SKM-1 (cell line): ENCODE measurements around the gene SYNRG.
"Not testable (repeated sequence)": the region's sequence is repeated elsewhere in the genome, so short reads cannot be mapped to it uniquely, and the experiment has no call there.

ENCODE experiments used
- DNase-seq: peaks from one replicate; lab custom pipeline; 2025; ENCODE audit not compliant: unreplicated experiment; lab: John Stamatoyannopoulos, UW

The SYNRG gene

GRCh38 chr17:37609170-37610040 lies at the start of gene SYNRG:
TSS of gene SYNRG (minus strand) at chr17:37609418. CDS start at chr17:37609355, 63 bp downstream.
- DNase-seq, result peak; percentile 77

- no peak for DNase-seq
Observed at GRCh38 chr17:37657202-37657601, 48.0 kb upstream of the SYNRG start.

- DNase-seq, result no peak
Observed at GRCh38 chr17:37651849-37652248, 42.6 kb upstream of the SYNRG start.

- no peak for DNase-seq
Observed at GRCh38 chr17:37650419-37651003, 41.3 kb upstream of the SYNRG start.

GRCh38 chr17:37648555-37648954 lies 39.3 kb upstream of the SYNRG start:
- DNase-seq, result no peak

GRCh38 chr17:37647856-37648255 lies 38.6 kb upstream of the SYNRG start:
- no peak for DNase-seq

GRCh38 chr17:37643869-37644268 lies 34.7 kb upstream of the SYNRG start:
- DNase-seq, result no peak

GRCh38 chr17:37643118-37643766 lies 34.0 kb upstream of the SYNRG start, which contains the start of gene DDX52:
TSS of gene DDX52 (minus strand) at chr17:37643446. CDS start at chr17:37643420, 26 bp downstream.
- DNase-seq, result peak; percentile 82

GRCh38 chr17:37642681-37643080 lies 33.5 kb upstream of the SYNRG start:
- no peak for DNase-seq

GRCh38 chr17:37640015-37640414 lies 30.8 kb upstream of the SYNRG start:
- no peak for DNase-seq

GRCh38 chr17:37637956-37638355 lies 28.7 kb upstream of the SYNRG start:
- no peak for DNase-seq

GRCh38 chr17:37616430-37616829 lies 7.2 kb upstream of the SYNRG start:
- not testable (repeated sequence) for DNase-seq

GRCh38 chr17:37614823-37615222 lies 5.6 kb upstream of the SYNRG start:
- DNase-seq, result no peak

GRCh38 chr17:37614391-37614790 lies 5.2 kb upstream of the SYNRG start:
- DNase-seq, result no peak

- no peak for DNase-seq
Observed at GRCh38 chr17:37610971-37611370, 1.8 kb upstream of the SYNRG start.

- DNase-seq, result not testable (repeated sequence)
Observed at GRCh38 chr17:37610041-37610420, 813 bp upstream of the SYNRG start.

- peak; percentile 23 for DNase-seq
Observed at GRCh38 chr17:37608351-37609169, 658 bp downstream of the SYNRG start.

GRCh38 chr17:37607637-37608331 lies 1.4 kb downstream of the SYNRG start:
- no peak for DNase-seq

GRCh38 chr17:37605813-37606505 lies 3.3 kb downstream of the SYNRG start:
- DNase-seq, result no peak

GRCh38 chr17:37605081-37605480 lies 4.1 kb downstream of the SYNRG start:
- no peak for DNase-seq
